Natural killer cell treated with Interleukin-12 subunit alpha and Interleukin-12 subunit beta and Interleukin-15 and Interleukin-18, amount 100 ng/mL, for 72 hours (primary cell): ENCODE results near the gene SAMD15. TPM values are rescaled to one million over a fixed set of nuclear protein-coding genes. Genes with fewer than 3 reads are reported as not detected.

Source experiments
- ATAC-seq, 2 donors: fragments of 150-1000 bp; cut with Tn5 transposase in 1 of 2; sonication (Bioruptor Pico), chemical (Tn5 transposase) in 1 of 2; 2 replicates each; pipeline ENCODE4 v1.10.0; 2021
- DNase-seq: peaks from one replicate; pipeline ENCODE4 v3.0.0; 2022; ENCODE audit warnings: low spot score
- H3K27ac Mint-ChIP-seq, 2 donors: 1 replicate in 1 of 2; 2 replicates in 1 of 2; pipeline ENCODE4 v1.8.0; 2022; ENCODE audit warnings: mixed read lengths in 2 of 2, mild to moderate bottlenecking in 1 of 2, moderate library complexity in 1 of 2
- H3K27me3 Mint-ChIP-seq, 2 donors: 1 replicate in 1 of 2; 2 replicates in 1 of 2; pipeline ENCODE4 v1.8.0; 2022; ENCODE audit warnings: mixed read lengths in 2 of 2
- H3K36me3 Mint-ChIP-seq: one replicate; pipeline ENCODE4 v1.8.0; 2022; ENCODE audit warnings: mixed read lengths
- H3K4me1 Mint-ChIP-seq, 2 donors: 1 replicate in 1 of 2; 2 replicates in 1 of 2; pipeline ENCODE4 v1.8.0; 2022; ENCODE audit warnings: low read depth in 2 of 2, mixed read lengths in 2 of 2, mild to moderate bottlenecking in 1 of 2
- H3K4me3 Mint-ChIP-seq: one replicate; pipeline ENCODE4 v1.8.0; 2022; ENCODE audit warnings: mixed read lengths
- H3K9me3 Mint-ChIP-seq: 2 replicates; pipeline ENCODE4 v1.8.0; 2022; ENCODE audit warnings: mixed read lengths
- total RNA-seq, 2 donors: library from RNA; stranded (reverse); gene quantifications; one replicate each; pipeline ENCODE4 v1.2.3, GENCODE V29; 2022

Gene SAMD15
- total RNA-seq, 2 donors from 2014 or later, result 0.43 to 0.50 TPM

GRCh38 chr14:77353469-77354141 lies 23.6 kb upstream of the SAMD15 start:
- no peaks in the 10 kb centered on the region for H3K27me3 Mint-ChIP-seq
- H3K9me3 Mint-ChIP-seq, result no peaks in the 10 kb centered on the region
- no peak for ATAC-seq
- no peak overlapping the region for H3K27ac Mint-ChIP-seq
- no peaks in the 10 kb centered on the region for H3K4me1 Mint-ChIP-seq
- H3K36me3 Mint-ChIP-seq, result peaks cover 6% of the 10 kb centered on the region
- DNase-seq, result no peak
- no peak overlapping the region for H3K4me3 Mint-ChIP-seq

DNA sequence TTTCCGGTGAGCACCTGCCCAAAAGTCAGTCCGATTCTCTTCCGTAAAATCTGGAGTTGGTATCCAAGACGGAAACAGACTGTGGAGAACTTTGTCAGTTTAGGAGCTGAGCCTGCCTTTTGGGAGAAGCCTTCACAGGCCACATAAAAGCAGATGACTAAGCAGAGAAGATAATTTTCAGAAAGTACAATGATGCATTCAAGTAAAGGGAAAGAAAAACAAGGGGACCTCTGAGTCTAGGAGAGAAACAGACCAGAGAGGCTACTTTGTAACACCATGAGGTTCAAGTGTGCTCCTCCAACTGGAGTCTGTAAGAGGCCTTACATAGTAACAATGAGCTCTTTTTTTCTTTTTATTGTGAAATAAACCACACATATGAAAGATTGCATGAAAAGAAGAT lies 21.4 kb upstream of the SAMD15 start:
- H3K27ac Mint-ChIP-seq, result no peak overlapping the region
- H3K4me3 Mint-ChIP-seq, result no peak overlapping the region
- H3K36me3 Mint-ChIP-seq, result no peaks in the 10 kb centered on the region
- DNase-seq (no peak), ATAC-seq (no peak)
- no peaks in the 10 kb centered on the region for H3K27me3 Mint-ChIP-seq
- H3K9me3 Mint-ChIP-seq, result no peaks in the 10 kb centered on the region
- peaks cover 0 to 2% of the 10 kb centered on the region in 2 donors for H3K4me1 Mint-ChIP-seq

DNA sequence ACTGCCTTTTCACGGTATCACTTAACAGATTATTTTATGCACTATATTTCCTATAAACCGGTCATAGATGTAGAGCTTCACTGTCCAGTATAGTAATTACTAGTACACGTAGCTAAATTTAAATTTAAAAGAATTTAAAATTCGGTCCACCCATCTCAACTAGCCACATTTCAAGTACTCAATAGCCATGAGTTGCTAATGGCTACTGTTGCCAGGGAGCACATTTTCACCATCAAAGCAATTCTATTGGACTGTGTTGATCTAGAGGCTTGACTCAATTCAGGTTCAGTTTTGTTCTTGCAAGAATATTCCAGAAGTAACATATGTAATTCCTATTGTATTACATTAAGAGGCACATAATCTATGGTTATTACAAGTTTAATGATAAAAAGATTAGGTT lies 20.3 kb upstream of the SAMD15 start:
- H3K27ac Mint-ChIP-seq, result no peak overlapping the region
- no peaks in the 10 kb centered on the region for H3K36me3 Mint-ChIP-seq
- no peaks in the 10 kb centered on the region for H3K9me3 Mint-ChIP-seq
- DNase-seq (no peak), ATAC-seq (no peak)
- H3K4me3 Mint-ChIP-seq, result no peak overlapping the region
- no peaks in the 10 kb centered on the region for H3K27me3 Mint-ChIP-seq
- H3K4me1 Mint-ChIP-seq, result peaks cover 0 to 5% of the 10 kb centered on the region in 2 donors

DNA sequence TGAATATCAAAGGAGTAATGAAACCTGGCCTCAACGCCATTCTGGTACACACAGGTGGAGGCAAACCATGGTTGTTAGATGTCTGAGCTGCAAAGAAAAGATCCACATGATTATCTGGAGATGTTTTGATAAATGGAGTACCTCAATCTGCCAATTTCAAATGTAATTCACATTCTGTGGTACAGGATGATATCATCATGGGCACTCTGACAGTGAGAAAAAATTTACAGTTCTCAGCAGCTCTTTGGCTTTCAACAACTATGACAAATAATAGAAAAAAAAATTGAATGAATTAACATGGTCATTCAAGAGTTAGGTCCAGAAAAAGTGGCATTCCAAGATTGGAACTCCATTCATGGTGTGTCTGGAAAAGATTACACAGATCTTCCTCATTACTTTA lies 17.6 kb upstream of the SAMD15 start:
- ATAC-seq (no peak), DNase-seq (no peak)
- no peaks in the 10 kb centered on the region for H3K9me3 Mint-ChIP-seq
- H3K4me1 Mint-ChIP-seq, result peaks cover 5 to 13% of the 10 kb centered on the region in 2 donors
- H3K27ac Mint-ChIP-seq, result no peak overlapping the region
- H3K4me3 Mint-ChIP-seq, result no peak overlapping the region
- H3K27me3 Mint-ChIP-seq, result no peaks in the 10 kb centered on the region
- no peaks in the 10 kb centered on the region for H3K36me3 Mint-ChIP-seq

- peaks cover 9 to 16% of the 10 kb centered on the region in 2 donors for H3K4me1 Mint-ChIP-seq
- H3K9me3 Mint-ChIP-seq, result no peaks in the 10 kb centered on the region
- no peaks in the 10 kb centered on the region for H3K27me3 Mint-ChIP-seq
- H3K27ac Mint-ChIP-seq, result no peak overlapping the region
- DNase-seq, result no peak
- H3K36me3 Mint-ChIP-seq, result no peaks in the 10 kb centered on the region
- no peak overlapping the region for H3K4me3 Mint-ChIP-seq
- ATAC-seq, result no peak
Measured at GRCh38 chr14:77364146-77364545, 13.0 kb upstream of the SAMD15 start.

GRCh38 chr14:77369285-77369684 lies 7.9 kb upstream of the SAMD15 start:
- Mint-ChIP-seq H3K4me3 (no peak overlapping the region), H3K36me3 (no peaks in the 10 kb centered on the region), H3K9me3 (no peaks in the 10 kb centered on the region), H3K27me3 (no peaks in the 10 kb centered on the region), H3K4me1 (peaks cover 20 to 26% of the 10 kb centered on the region in 2 donors), H3K27ac (peak overlapping the region in 1 of 2 donors; percentile 50)
- ATAC-seq (peak in 1 of 2 donors; percentile 46), DNase-seq (no peak)

DNA sequence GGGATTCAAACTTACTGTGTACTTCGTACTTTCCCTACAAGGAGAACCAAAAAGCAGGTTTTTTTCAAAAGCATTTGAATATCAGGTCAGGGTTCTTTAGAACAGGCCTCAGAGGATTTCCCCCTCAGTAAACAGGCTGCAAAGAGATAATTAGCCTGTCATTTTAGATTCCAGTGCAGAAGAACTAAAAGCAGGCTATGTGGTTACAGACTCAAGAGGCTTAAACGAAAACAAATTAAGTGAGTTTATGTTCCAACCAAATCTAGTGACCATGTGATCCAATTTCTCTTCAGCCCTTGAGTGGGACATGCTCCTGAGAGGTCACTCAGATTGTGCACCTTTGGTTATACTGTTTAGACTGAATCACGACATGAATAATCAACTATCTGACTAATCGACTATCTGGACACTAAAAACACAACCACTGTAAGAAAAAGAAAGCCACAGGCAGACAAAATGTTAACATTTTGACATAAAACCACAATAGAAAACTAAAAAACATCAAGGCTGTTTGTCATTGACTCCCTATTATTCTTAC lies 4.8 kb upstream of the SAMD15 start:
- Mint-ChIP-seq H3K27me3 (no peaks in the 10 kb centered on the region), H3K4me1 (peaks cover 35 to 41% of the 10 kb centered on the region in 2 donors), H3K27ac (peak overlapping the region in 1 of 2 donors; percentile 16), H3K36me3 (no peaks in the 10 kb centered on the region), H3K4me3 (peak overlapping the region; percentile 6), H3K9me3 (no peaks in the 10 kb centered on the region)
- ATAC-seq (no peak), DNase-seq (no peak)

DNA sequence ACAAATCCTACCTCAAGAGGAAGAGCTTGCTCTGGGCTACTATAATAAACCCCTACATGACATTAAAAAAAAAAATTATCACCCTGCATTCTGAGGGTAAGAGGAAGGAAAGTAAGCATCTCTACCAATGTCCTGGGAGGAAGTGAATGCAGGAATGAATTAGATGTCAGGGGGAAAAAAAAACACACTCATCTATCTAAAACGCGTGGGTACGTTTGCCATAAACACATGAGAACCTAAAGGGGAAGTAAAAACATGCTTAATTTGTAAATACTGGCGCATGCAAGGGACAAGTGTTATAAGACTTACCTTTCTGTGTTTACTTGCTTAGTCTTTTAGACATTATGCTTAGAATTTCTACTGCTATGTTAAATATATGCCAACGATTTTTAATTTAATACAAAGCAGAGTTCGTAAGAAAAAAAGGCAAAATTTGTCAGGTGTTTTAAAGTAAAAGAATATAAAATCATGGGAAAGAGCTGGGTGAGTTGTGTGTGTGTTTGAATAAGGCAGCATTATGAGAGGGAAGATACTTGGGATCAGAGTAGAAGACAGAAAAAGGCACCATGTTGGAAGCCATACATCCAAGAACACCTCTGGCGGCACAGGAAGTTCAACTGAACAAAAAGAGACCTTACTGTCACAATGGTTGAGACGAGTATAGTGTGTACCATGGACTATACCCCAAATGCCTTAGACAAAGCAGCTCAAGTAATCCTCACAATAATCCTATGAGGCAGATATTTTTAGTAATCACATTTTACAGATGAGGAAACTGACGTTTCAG lies 1.8 kb upstream of the SAMD15 start:
- Mint-ChIP-seq H3K36me3 (no peaks in the 10 kb centered on the region), H3K9me3 (no peaks in the 10 kb centered on the region), H3K4me1 (peaks cover 26 to 31% of the 10 kb centered on the region in 2 donors), H3K27ac (peak overlapping the region in 1 of 2 donors; percentile 90), H3K4me3 (peak overlapping the region; percentile 95), H3K27me3 (peaks cover 0 to 2% of the 10 kb centered on the region in 2 donors)
- DNase-seq, result no peak
- no peak for ATAC-seq

GRCh38 chr14:77375973-77376770 lies 1.0 kb upstream of the SAMD15 start:
- ATAC-seq (peak; percentile 1 to 62), DNase-seq (peak; percentile 62)
- Mint-ChIP-seq H3K4me3 (peak overlapping the region; percentile 95), H3K36me3 (no peaks in the 10 kb centered on the region), H3K9me3 (no peaks in the 10 kb centered on the region), H3K4me1 (peaks cover 26 to 31% of the 10 kb centered on the region in 2 donors), H3K27ac (peak overlapping the region in 1 of 2 donors; percentile 90), H3K27me3 (peaks cover 6 to 11% of the 10 kb centered on the region in 2 donors)

GRCh38 chr14:77377502-77377844 lies 294 bp downstream of the SAMD15 start:
- Mint-ChIP-seq H3K4me1 (peaks cover 24 to 29% of the 10 kb centered on the region in 2 donors), H3K4me3 (no peak overlapping the region), H3K27me3 (peaks cover 6 to 12% of the 10 kb centered on the region in 2 donors), H3K27ac (no peak overlapping the region), H3K9me3 (no peaks in the 10 kb centered on the region), H3K36me3 (no peaks in the 10 kb centered on the region)
- DNase-seq, result no peak
- ATAC-seq, result no peak

GRCh38 chr14:77378701-77379100 lies 1.5 kb downstream of the SAMD15 start:
- ATAC-seq, result no peak
- H3K4me3 Mint-ChIP-seq, result no peak overlapping the region
- no peaks in the 10 kb centered on the region for H3K36me3 Mint-ChIP-seq

GRCh38 chr14:77390188-77390587 lies 13.0 kb downstream of the SAMD15 start:
- H3K27ac Mint-ChIP-seq, result no peak overlapping the region
- H3K4me1 Mint-ChIP-seq, result no peaks in the 10 kb centered on the region
- no peaks in the 10 kb centered on the region for H3K27me3 Mint-ChIP-seq
- DNase-seq, result no peak
- H3K9me3 Mint-ChIP-seq, result no peaks in the 10 kb centered on the region
- ATAC-seq, result no peak
- H3K36me3 Mint-ChIP-seq, result no peaks in the 10 kb centered on the region
- H3K4me3 Mint-ChIP-seq, result no peak overlapping the region

More at GRCh38 chr14:77378701-77379100, 1.5 kb downstream of the SAMD15 start:
- DNase-seq, result no peak
- peaks cover 18 to 19% of the 10 kb centered on the region in 2 donors for H3K4me1 Mint-ChIP-seq
- H3K9me3 Mint-ChIP-seq, result no peaks in the 10 kb centered on the region
- H3K27ac Mint-ChIP-seq, result no peak overlapping the region
- peaks cover 6 to 12% of the 10 kb centered on the region in 2 donors for H3K27me3 Mint-ChIP-seq

DNA sequence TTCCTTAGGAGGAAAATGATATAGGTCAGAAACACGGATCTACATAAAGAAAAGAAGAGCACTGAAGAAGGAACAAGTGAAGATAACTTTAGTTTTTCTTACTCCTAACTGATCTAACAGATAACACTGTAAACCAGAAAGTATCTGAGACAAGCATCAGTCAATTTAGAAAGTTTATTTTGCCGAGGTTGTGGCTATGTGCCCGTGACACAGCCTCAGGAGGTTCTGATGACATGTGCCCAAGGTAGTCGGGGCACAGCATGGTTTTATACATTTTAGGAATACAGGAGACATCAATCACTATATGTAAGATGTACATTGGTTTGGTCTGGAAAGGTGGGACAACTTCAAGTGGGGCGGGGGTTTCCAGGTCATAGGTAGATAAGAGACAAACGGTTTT lies 23.0 kb downstream of the SAMD15 start:
- ATAC-seq (no peak), DNase-seq (no peak)
- H3K27me3 Mint-ChIP-seq, result peaks cover 10% of the 10 kb centered on the region in 2 donors
- no peak overlapping the region for H3K27ac Mint-ChIP-seq
- H3K9me3 Mint-ChIP-seq, result no peaks in the 10 kb centered on the region
- H3K4me1 Mint-ChIP-seq, result no peaks in the 10 kb centered on the region
- H3K36me3 Mint-ChIP-seq, result no peaks in the 10 kb centered on the region
- H3K4me3 Mint-ChIP-seq, result no peak overlapping the region
